GM23338 (cell line): Measurements from ENCODE around the gene SLC38A10. TPM values are rescaled to one million over a fixed set of nuclear protein-coding genes. Genes with fewer than 3 reads are reported as not detected.

Source experiments
- ATAC-seq: fragments of 200-7000 bp; cut with Tn5 transposase; 3 replicates; pipeline ENCODE4 v1.9.1; 2020
- DNase-seq: peaks from one replicate; pipeline ENCODE4 v3.0.0-alpha.2; 2015; ENCODE audit warnings: low spot score
- H2AFZ ChIP-seq: fragments of 200-600 bp; sonication (generic); 2 replicates; pipeline ENCODE4 v1.8.0; 2016; ENCODE audit warnings: antibody characterized with exemption, mild to moderate bottlenecking, moderate library complexity
- H3F3A ChIP-seq: fragments of 200-600 bp; sonication (generic); replicated peaks from 2 replicates; pipeline ENCODE4 v1.8.0; 2017; ENCODE audit warnings: antibody characterized with exemption, mixed run types, low read depth
- H3K27ac ChIP-seq: fragments of 200-600 bp; sonication (generic); 2 replicates; pipeline ENCODE4 v1.6.1; 2016; ENCODE audit warnings: low read depth
- H3K27me3 ChIP-seq: fragments of 200-600 bp; sonication (generic); 2 replicates; pipeline ENCODE4 v1.8.0; 2016; ENCODE audit warnings: mild to moderate bottlenecking, mixed run types, moderate library complexity; ENCODE audit not compliant: insufficient read depth
- H3K36me3 ChIP-seq: fragments of 200-600 bp; sonication (generic); 2 replicates; pipeline ENCODE4 v1.8.0; 2016; ENCODE audit warnings: mild to moderate bottlenecking; ENCODE audit not compliant: insufficient read depth
- H3K4me1 ChIP-seq: fragments of 200-600 bp; sonication (generic); 2 replicates; pipeline ENCODE4 v1.8.0; 2016; ENCODE audit warnings: mild to moderate bottlenecking, moderate library complexity; ENCODE audit not compliant: insufficient read depth
- H3K4me2 ChIP-seq: fragments of 200-600 bp; sonication (generic); 2 replicates; pipeline ENCODE4 v1.7.1; 2017; ENCODE audit warnings: mixed run types
- H3K4me3 ChIP-seq: fragments of 200-600 bp; sonication (generic); 2 replicates; pipeline ENCODE4 v1.6.1; 2016; ENCODE audit warnings: mixed run types
- H3K79me2 ChIP-seq: fragments of 200-600 bp; sonication (generic); replicated peaks from 2 replicates; pipeline ENCODE4 v1.8.0; 2017; ENCODE audit warnings: mild to moderate bottlenecking; ENCODE audit not compliant: insufficient read depth
- H3K9me2 ChIP-seq: fragments of 200-600 bp; sonication (generic); 2 replicates; pipeline ENCODE4 v1.8.0; 2017; ENCODE audit not compliant: insufficient read depth
- H4K20me1 ChIP-seq: fragments of 200-600 bp; sonication (generic); replicated peaks from 2 replicates; pipeline ENCODE4 v1.8.0; 2017; ENCODE audit warnings: mild to moderate bottlenecking; ENCODE audit not compliant: insufficient read depth
- H3K27ac Mint-ChIP-seq: 2 replicates; pipeline ENCODE4 v1.8.0; 2020; ENCODE audit warnings: inconsistent platforms, mild to moderate bottlenecking, moderate library complexity, mixed read lengths
- H3K27me3 Mint-ChIP-seq: 3 replicates; pipeline ENCODE4 v1.8.0; 2022; ENCODE audit warnings: low read depth, mild to moderate bottlenecking, moderate library complexity, mixed read lengths, inconsistent platforms; ENCODE audit not compliant: insufficient read depth, poor library complexity
- H3K36me3 Mint-ChIP-seq: 3 replicates; pipeline ENCODE4 v1.8.0; 2021; ENCODE audit warnings: low read depth, mild to moderate bottlenecking, inconsistent platforms, moderate library complexity, mixed read lengths
- H3K4me1 Mint-ChIP-seq: 3 replicates; pipeline ENCODE4 v1.8.0; 2020; ENCODE audit warnings: mild to moderate bottlenecking, inconsistent platforms, mixed read lengths
- H3K4me3 Mint-ChIP-seq: 3 replicates; pipeline ENCODE4 v1.8.0; 2021; ENCODE audit warnings: moderate library complexity, mild to moderate bottlenecking, inconsistent platforms, mixed read lengths
- H3K9me3 Mint-ChIP-seq: 3 replicates; pipeline ENCODE4 v1.8.0; 2020; ENCODE audit warnings: moderate library complexity, mild to moderate bottlenecking, inconsistent platforms, mixed read lengths
- CREB1 ChIP-seq: fragments of 250-450 bp; sonication (Bioruptor Pico); IDR thresholded peaks from 2 replicates; pipeline ENCODE4 v1.5.0; 2020; ENCODE audit warnings: low read depth, mild to moderate bottlenecking, moderate library complexity
- CTCF ChIP-seq, 2 experiments: fragments of 200-600 bp in 1 of 2; sonication (generic) in 1 of 2; conservative IDR thresholded peaks; 2 replicates each; pipeline versions ENCODE4 v1.5.1 to v1.6.1; 2016 to 2017; ENCODE audit warnings: antibody characterized with exemption in 2 of 2, low read depth in 2 of 2, mild to moderate bottlenecking in 2 of 2, moderate library complexity in 1 of 2
- ETS1 ChIP-seq: IDR thresholded peaks from 2 replicates; pipeline ENCODE4 v1.6.1; 2016; ENCODE audit warnings: antibody characterized with exemption
- EZH2 ChIP-seq: fragments of 200-600 bp; sonication (generic); IDR thresholded peaks from one replicate; pipeline ENCODE4 v1.8.0; 2017; ENCODE audit warnings: antibody characterized with exemption, mild to moderate bottlenecking, low read depth; ENCODE audit not compliant: unreplicated experiment
- EZH2phosphoT487 ChIP-seq: fragments of 200-600 bp; sonication (generic); IDR thresholded peaks from one replicate; pipeline ENCODE4 v1.8.1; 2018; ENCODE audit warnings: antibody characterized with exemption; ENCODE audit not compliant: unreplicated experiment
- JUNB ChIP-seq: IDR thresholded peaks from one replicate; pipeline ENCODE4 v1.6.1; 2016; ENCODE audit warnings: antibody characterized with exemption; ENCODE audit not compliant: unreplicated experiment
- NANOG ChIP-seq: IDR thresholded peaks from 2 replicates; pipeline ENCODE4 v1.6.1; 2016; ENCODE audit warnings: antibody characterized with exemption, borderline replicate concordance
- POLR2AphosphoS5 ChIP-seq: IDR thresholded peaks from 2 replicates; pipeline ENCODE4 v1.6.1; 2016; ENCODE audit warnings: antibody characterized with exemption, low read depth
- REST ChIP-seq: IDR thresholded peaks from one replicate; pipeline ENCODE4 v1.6.1; 2018; ENCODE audit warnings: antibody characterized with exemption; ENCODE audit not compliant: unreplicated experiment
- STAT1 ChIP-seq: IDR thresholded peaks from one replicate; pipeline ENCODE4 v1.6.1; 2016; ENCODE audit warnings: antibody characterized with exemption; ENCODE audit not compliant: unreplicated experiment
- ZNF114 ChIP-seq: fragments of 250-450 bp; sonication (Bioruptor Pico); IDR thresholded peaks from 2 replicates; pipeline ENCODE4 v1.5.0; 2020; ENCODE audit warnings: mild to moderate bottlenecking, moderate library complexity
- ZNF331 ChIP-seq: fragments of 250-450 bp; sonication (Bioruptor Pico); IDR thresholded peaks from 2 replicates; pipeline ENCODE4 v1.5.0; 2020; ENCODE audit warnings: low read depth, mild to moderate bottlenecking, moderate library complexity
- ZNF462 ChIP-seq: fragments of 250-450 bp; sonication (Bioruptor Pico); IDR thresholded peaks from 2 replicates; pipeline ENCODE4 v1.5.0; 2020; ENCODE audit warnings: mild to moderate bottlenecking, moderate library complexity
- polyA plus RNA-seq: library from polyadenylated mRNA; unstranded; fragments of >200 nt; fragmentation: Nextera tagmentation; extraction: Ambion mirVana; gene quantifications from 2 replicates; pipeline ENCODE4 v1.2.1, GENCODE V29; 2016
- total RNA-seq: library from RNA; depleted of rRNA; stranded (reverse); fragments of >200 nt; shearing (Covaris generic); gene quantifications from 2 replicates; pipeline ENCODE4 v1.2.3, GENCODE V29; 2014

Gene SLC38A10
- total and polyA plus RNA-seq, 2 experiments from 2014 or later, result 17.1 to 55.8 TPM

- Mint-ChIP-seq H3K4me3 (no peak overlapping the region), H3K36me3 (peaks cover 12% of the 10 kb centered on the region), H3K4me1 (no peaks in the 10 kb centered on the region), H3K27me3 (peaks cover 2% of the 10 kb centered on the region), H3K9me3 (no peaks in the 10 kb centered on the region), H3K27ac (no peak overlapping the region)
- no peaks in the 10 kb centered on the region for H3K27me3 ChIP-seq
- H4K20me1 ChIP-seq, result no peaks in the 10 kb centered on the region; the same call in none of the 2 replicates
- no peak overlapping the region for H3K4me2 ChIP-seq
- H3K27ac ChIP-seq, result no peak overlapping the region
- H3K9me2 ChIP-seq, result no peaks in the 10 kb centered on the region
- no peak overlapping the region for H3K4me3 ChIP-seq
- H3K79me2 ChIP-seq, result no peaks in the 10 kb centered on the region
- no peak for ATAC-seq
- H3K36me3 ChIP-seq, result no peaks in the 10 kb centered on the region
- H2AFZ ChIP-seq, result no peak overlapping the region
- H3K4me1 ChIP-seq, result no peaks in the 10 kb centered on the region
- no peak for DNase-seq
- H3F3A ChIP-seq, result no peaks in the 10 kb centered on the region
- no peak for TF ChIP-seq ETS1
- TF ChIP-seq POLR2AphosphoS5, result no peak
- no peak for TF ChIP-seq NANOG
- TF ChIP-seq CREB1, result no peak
- TF ChIP-seq CTCF (conservative IDR thresholded peaks at IDR 0.05; ENCODE audit: low read depth in 2 of 2), result no peak
- no peak for TF ChIP-seq JUNB
- no peak for TF ChIP-seq ZNF114 (CRISPR knock-in tag)
- TF ChIP-seq EZH2, result no peak
- no peak for TF ChIP-seq ZNF331 (CRISPR knock-in tag)
- no peak for TF ChIP-seq REST
- TF ChIP-seq STAT1, result no peak
- TF ChIP-seq ZNF462 (CRISPR knock-in tag), result no peak
- no peak for TF ChIP-seq EZH2phosphoT487
These were observed 17.0 kb downstream of the SLC38A10 start for GRCh38 chr17:81277946-81278693.
